ENCODE results near the gene ASPSCR1.

Gene ASPSCR1

DNA sequence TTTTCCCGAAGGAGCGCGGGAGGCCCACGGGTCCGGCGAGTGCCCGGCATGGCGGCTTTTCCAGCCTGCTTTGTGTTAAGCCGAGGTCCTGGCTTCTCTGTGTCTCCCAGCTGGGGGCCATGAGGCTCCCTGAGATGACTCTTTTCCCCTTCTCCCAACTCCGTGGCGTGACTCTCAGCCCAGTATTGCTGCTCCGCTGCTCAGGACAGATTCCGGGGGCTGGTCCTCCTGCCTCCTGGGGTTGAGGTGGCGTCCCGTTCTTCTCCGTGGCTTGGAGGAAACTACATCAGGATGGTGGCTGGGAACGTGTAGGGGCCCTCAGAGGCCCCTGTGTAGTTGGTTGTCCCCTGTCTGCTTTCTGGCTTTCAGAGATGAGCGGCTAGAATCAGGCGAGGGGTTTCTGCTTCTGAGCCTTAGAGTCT, 75.2 kb downstream of the ASPSCR1 start:
- TF ChIP-seq GATA3 (IDR thresholded peaks at IDR 0.05; ENCODE audit: low read depth, low read length) (no peak), GATA2 (IDR thresholded peaks at IDR 0.05; ENCODE audit: low read depth, low read length) (no peak)

DNA sequence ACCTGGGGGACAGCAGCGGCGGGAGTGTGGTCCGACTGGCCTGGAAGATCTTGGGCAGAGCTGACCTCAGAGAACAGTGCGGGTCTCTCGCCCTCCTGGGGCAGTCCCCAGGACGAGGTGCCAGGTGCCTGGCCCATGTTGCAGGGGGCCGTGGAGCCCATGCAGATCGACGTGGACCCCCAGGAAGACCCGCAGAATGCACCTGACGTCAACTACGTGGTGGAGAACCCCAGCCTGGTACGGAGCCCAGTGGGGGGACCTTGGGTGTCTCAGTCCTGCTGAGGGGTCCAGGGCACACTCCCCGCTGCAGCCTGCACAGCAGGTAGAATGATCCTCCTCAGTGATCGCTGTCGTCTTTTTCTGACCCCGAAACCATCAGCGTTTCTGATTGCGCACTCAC, 75.7 kb downstream of the ASPSCR1 start:
- no peak for TF ChIP-seq GATA2 (IDR thresholded peaks at IDR 0.05; ENCODE audit: low read depth, low read length)
- no peak for TF ChIP-seq GATA3 (IDR thresholded peaks at IDR 0.05; ENCODE audit: low read depth, low read length)

DNA sequence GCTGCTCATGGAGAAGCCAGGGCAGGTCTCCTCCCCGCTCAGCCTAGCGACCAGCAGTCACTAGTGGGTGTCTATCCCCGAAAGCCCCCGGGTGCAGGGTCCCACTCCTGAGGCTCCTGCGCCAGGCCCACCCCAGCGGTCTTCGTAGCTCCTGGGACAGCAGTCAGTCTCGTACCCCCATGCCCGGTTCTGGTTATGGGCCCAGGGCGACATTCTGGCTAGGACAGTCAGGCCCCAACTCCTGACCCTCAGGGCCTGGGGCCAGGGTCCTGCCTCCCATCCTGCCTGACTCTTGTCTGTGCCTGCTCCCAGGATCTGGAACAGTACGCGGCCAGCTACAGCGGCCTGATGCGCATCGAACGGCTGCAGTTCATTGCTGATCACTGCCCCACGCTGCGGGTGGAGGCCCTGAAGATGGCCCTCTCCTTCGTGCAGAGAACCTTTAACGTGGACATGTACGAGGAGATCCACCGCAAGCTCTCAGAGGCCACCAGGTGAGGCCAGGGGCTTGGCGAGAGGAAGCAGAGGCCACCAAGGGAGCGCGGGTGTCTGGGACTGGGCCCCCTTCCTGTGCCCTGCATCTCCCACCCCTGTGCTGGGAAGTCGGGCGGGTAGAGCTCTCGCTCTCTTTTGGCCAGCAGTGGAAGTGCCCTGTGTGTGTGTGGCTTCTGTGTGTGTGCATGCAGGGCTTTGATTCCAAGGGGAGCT, 76.3 kb downstream of the ASPSCR1 start:
- TF ChIP-seq GATA2 (IDR thresholded peaks at IDR 0.05; ENCODE audit: low read depth, low read length) (no peak), GATA3 (IDR thresholded peaks at IDR 0.05; ENCODE audit: low read depth, low read length) (no peak)

DNA sequence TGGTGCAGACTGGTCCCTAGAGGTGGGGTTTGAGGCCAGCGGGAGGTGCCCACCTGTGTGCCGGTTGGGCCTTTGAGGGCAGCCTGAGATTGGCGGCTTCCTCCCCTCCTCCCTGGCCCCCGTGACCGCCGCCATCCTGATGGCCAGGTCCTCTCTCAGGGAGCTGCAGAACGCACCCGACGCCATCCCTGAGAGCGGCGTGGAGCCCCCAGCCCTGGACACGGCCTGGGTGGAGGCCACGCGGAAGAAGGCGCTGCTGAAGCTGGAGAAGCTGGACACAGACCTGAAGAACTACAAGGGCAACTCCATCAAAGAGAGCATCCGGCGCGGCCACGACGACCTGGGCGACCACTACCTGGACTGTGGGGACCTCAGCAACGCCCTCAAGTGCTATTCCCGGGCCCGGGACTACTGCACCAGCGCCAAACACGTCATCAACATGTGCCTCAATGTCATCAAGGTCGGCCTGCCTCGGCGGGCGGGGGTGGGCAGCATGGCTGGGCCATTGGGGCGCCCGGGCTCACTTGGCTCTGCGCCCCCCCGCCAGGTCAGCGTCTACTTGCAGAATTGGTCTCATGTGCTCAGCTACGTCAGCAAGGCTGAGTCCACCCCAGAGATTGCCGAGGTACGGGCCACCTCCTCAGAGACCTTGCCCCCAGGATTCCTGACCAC, 77.1 kb downstream of the ASPSCR1 start:
- TF ChIP-seq GATA3 (IDR thresholded peaks at IDR 0.05; ENCODE audit: low read depth, low read length): no peak
- TF ChIP-seq GATA2 (IDR thresholded peaks at IDR 0.05; ENCODE audit: low read depth, low read length): no peak

DNA sequence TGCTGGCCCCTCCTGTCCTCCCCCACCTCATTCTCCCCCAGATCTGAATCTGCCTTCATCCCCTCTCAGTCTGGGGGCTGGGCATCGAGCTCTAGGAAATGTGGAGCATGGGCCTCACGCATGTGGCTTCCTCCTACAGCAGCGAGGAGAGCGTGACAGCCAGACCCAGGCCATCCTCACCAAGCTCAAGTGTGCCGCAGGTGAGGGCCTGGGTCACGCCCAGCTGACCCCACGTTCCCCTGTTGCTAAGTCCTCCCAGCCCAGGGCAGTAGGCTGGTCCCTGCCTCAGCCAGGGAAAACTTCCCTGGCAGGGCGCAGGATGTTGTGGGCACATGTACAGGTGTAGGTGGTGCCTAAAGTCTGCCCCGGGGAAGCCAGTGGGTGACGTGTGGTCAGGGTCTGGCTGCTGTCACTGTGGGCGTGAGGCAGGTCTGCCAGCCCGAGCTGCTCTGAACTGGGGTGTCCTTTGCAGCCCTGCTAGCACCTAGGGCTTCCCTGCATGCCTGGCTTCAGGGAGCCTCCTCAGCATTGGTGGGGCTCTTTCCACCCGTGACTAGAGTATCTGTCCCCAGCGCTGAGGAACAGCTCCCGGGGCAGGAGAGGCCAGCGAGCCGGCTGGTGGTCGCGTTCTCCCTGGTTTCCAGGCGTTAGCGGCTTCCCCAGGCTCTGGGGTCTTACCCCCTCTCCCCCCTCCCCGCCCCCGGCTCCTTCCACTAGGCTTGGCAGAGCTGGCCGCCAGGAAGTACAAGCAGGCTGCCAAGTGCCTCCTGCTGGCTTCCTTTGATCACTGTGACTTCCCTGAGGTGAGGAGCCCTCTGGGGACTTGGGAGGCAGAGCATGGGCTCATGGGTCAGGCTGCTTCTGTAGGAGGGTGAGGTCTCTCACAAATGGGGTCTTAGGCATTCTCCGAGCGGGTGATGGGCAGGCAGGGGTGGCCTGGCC, 77.9 kb downstream of the ASPSCR1 start:
- TF ChIP-seq GATA2 (IDR thresholded peaks at IDR 0.05; ENCODE audit: low read depth, low read length) (no peak), GATA3 (IDR thresholded peaks at IDR 0.05; ENCODE audit: low read depth, low read length) (no peak)

DNA sequence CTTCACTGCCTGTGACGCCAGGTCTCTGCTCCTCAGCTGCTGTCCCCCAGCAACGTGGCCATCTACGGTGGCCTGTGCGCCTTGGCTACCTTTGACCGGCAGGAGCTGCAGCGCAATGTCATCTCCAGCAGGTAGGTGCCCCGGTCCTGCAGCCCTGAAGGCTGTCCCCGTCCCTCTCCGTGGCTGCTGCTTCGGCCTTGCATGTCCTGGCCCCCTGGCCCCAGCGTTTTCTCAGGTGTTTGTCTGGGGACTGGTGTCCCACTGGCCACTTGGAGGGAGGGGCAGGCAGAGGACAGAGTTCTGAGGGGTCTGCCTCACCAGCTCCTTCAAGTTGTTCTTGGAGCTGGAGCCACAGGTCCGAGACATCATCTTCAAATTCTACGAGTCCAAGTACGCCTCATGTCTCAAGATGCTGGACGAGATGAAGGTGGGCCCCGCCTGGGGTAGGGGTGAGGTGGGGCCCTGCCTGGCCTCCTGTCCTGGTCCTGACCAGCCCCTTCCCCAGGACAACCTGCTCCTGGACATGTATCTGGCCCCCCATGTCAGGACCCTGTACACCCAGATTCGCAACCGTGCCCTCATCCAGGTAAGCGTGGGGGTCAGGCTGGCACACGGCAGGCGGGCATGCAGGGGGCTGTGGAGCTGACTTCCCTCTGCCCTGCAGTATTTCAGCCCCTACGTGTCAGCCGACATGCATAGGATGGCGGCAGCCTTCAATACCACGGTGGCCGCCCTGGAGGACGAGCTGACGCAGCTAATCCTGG, 78.7 kb downstream of the ASPSCR1 start:
- TF ChIP-seq GATA2 (IDR thresholded peaks at IDR 0.05; ENCODE audit: low read depth, low read length) (no peak), GATA3 (IDR thresholded peaks at IDR 0.05; ENCODE audit: low read depth, low read length) (no peak)

DNA sequence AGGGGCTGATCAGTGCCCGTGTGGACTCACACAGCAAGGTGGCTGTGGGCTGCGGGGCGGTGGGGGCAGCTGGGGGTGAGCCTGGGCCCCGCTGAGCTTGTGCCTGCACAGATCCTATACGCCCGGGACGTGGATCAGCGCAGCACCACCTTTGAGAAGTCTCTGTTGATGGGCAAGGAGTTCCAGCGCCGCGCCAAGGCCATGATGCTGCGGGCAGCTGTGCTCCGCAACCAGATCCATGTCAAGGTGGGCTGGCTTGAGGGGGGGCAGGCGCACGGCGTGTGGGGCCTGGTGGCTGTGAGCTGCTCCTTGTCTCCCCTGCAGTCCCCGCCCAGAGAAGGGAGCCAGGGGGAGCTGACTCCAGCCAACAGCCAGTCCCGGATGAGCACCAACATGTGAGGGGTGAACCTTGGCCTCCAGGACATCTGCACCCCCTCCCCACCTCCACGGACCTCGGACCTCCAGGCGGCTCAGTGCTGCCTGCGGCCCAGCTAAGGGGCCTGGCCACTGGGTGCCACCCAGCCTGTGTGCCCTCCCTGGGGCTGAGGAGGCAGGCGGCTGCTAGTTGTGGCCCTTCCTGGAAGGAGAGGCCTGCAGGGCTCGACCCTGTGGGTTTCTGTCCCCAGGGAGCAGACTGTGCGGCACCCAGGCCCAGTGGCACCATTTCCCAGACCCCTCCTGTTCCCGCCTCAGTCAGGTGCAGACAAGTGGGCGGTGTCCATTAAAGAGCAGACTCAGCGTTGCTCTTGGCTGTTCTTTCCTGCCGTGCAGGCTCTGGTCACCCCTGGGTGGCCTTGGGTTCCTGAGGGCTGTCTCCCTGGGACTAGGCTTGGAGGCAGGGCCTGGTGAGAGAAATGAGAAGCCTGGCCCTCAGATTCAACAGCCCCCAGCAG, 79.5 kb downstream of the ASPSCR1 start:
- no peak for TF ChIP-seq GATA2 (IDR thresholded peaks at IDR 0.05; ENCODE audit: low read depth, low read length)
- no peak for TF ChIP-seq GATA3 (IDR thresholded peaks at IDR 0.05; ENCODE audit: low read depth, low read length)

DNA sequence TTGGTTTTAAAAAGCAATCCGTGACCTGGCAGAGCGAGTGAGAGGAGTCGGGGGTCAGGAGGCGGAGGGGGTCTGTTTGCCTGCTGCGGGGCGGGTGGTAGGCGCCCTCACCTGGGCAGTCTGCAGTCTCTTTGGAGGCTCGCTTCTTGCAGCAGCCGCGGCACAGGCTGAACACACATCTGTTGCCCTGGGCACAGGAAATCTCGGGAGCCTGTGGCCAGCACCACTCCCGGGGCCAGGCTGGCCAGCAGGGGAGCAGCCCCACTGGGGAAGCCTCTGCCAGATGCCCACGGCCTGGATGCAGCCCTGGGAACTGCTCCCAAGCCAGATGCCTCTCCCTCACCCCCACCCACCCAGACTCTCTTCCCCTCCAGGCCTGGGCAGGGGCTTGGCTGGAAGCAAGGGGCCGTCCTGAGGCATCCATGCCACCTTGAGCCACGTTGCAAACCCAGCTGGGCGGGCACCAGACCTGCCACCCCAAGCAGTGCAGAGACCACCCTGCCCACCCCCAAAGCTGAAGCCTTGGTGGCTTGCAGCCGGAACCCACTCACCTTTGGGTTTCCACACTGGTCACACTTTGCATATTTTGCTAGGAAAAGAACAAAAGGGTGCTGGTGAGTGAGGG, 80.9 kb downstream of the ASPSCR1 start:
- TF ChIP-seq GATA2 (IDR thresholded peaks at IDR 0.05; ENCODE audit: low read depth, low read length) (no peak), GATA3 (IDR thresholded peaks at IDR 0.05; ENCODE audit: low read depth, low read length) (no peak)

DNA sequence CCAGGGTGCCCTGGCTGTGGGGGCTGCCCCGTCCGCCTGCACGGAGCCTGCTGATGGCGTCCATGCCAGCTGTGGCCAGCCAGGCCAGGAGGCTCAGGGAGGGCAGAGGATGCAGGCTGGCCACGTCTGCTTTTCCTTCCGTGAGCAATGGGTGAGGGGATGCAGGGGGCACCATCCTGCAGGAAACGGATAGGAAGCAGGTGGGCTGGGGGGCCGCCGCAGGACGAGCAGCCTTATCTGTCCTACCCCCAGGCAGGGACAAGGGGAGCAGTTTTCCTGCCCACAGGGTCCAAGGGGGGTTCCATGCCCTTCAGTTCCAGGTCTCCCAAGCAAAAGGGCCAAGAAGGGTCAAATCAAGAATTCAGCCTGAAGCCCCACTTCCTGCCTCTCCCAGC, 81.4 kb downstream of the ASPSCR1 start:
- TF ChIP-seq GATA3 (IDR thresholded peaks at IDR 0.05; ENCODE audit: low read depth, low read length): no peak
- no peak for TF ChIP-seq GATA2 (IDR thresholded peaks at IDR 0.05; ENCODE audit: low read depth, low read length)

DNA sequence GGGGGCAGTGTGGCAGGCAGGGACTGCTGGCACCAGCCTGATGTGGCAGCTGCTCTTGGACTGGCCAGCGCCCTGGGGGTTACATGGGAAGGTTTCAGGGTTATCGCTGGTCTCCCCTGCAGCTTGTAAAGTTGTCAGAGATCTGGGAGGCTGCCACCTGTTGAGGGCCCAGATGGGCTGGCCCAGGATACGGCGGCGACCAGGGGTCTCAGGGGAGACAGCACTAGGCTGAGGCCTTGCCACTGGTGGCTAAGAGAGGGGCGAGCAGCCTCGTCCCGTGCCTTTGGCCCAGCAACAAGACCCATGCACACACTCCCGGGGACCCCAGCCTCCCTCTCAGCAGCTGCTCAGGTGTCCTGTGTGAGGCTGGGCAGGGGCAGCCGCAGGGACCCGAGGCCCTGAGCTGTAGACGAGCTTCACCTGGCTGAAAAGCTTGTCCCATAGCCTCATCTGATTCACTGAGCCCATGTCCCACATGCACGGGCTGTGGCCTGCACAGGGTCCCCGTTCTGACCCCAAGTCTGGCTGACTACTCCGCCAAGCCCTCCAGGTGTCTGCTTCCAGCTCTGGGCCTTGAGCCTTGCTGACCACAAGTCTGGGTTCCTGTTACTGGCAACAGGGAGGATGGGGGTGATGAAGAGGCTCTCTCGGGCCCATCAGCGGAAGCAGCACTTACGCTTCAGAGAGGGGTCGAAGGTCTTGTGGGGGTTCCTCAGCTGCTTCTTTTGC, 82.0 kb downstream of the ASPSCR1 start:
- no peak for TF ChIP-seq GATA3 (IDR thresholded peaks at IDR 0.05; ENCODE audit: low read depth, low read length)
- TF ChIP-seq GATA2 (IDR thresholded peaks at IDR 0.05; ENCODE audit: low read depth, low read length): no peak

DNA sequence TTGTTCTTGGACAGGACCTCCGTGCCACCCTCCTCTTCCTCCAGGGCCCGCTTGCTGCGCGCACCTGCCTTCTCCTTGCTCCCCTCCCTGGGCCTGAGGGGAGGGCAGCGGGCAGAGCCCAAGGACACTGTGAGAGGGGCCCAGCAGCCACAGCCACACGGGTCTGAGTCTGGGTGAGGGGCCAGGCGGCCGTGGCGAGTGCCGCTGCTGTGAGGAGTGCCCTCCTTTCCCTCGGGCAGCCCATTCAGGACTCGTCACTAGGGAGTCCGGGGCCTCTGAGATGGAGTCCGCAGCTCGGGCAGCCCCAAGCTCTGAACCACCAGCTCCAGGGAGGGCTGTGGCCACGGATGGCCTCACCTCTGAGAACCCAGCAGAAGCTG, 82.6 kb downstream of the ASPSCR1 start:
- TF ChIP-seq GATA3 (IDR thresholded peaks at IDR 0.05; ENCODE audit: low read depth, low read length) (no peak), GATA2 (IDR thresholded peaks at IDR 0.05; ENCODE audit: low read depth, low read length) (no peak)

DNA sequence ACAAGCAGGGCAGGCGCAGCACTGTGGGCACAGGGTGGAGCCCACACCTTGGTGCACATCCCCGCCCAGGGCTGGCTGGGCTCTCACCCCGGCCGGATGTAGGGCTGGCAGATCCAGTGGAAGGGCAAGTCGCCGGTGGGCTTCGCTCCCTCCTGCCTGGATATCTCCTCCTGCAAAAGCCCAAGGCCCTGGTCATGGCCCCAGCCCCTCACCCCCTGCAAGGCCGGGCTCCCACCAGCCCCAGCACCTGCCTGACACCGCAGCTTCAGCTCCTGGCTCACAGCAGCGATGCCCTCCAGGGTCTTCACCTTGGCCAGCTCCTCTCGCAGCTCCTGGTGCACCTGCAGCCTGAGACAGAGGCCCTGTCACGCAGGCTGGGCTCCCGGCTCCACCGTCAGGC, 83.2 kb downstream of the ASPSCR1 start:
- no peak for TF ChIP-seq GATA3 (IDR thresholded peaks at IDR 0.05; ENCODE audit: low read depth, low read length)
- no peak for TF ChIP-seq GATA2 (IDR thresholded peaks at IDR 0.05; ENCODE audit: low read depth, low read length)
